NT2/D1 (cell line): ENCODE data around the gene KIAA1328.

Experiments
- YY1 ChIP-seq: IDR thresholded peaks from 2 replicates; pipeline ENCODE4 v1.6.1; 2011; ENCODE audit not compliant: insufficient read length, insufficient read depth
- ZNF274 ChIP-seq: IDR thresholded peaks from 2 replicates; pipeline ENCODE4 v1.6.1; 2011; ENCODE audit warnings: mild to moderate bottlenecking, low read depth, low read length

DNA sequence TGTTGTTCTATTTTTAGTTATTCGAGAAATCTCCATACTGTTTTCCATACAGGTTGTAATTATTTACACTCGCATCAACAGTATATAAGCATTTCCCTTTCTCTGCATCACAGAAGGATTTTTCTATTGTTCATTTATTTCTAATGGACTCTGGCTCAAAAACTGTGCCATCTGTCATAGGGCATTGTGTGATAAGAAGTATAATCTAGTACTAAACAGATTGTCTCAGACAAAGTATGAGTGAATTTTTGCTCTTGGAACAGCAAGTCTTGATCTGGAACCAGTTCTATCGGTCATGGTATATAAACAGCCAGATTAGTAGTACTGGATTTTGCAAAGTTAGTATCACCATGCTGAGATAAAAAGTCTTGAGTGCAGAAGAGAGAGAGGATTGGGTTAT is 145.8 kb downstream of the KIAA1328 start:
- no peak for TF ChIP-seq YY1
- TF ChIP-seq ZNF274: no peak
